Body of pancreas (tissue), 4 donors: ENCODE results near the gene CCDC6. TPM values are rescaled to one million over a fixed set of nuclear protein-coding genes. Genes with fewer than 3 reads are reported as not detected.

ENCODE experiments used
- ATAC-seq: fragments of 150-250 bp; one replicate; pipeline ENCODE4 v1.9.1; 2016
- DNase-seq, 4 donors: peaks; one replicate each; pipeline ENCODE4 v3.0.0-alpha.2; 2019
- H3K27ac ChIP-seq, 4 donors: fragments of 200-600 bp; sonication (generic); 1 replicate in 3 of 4; 2 replicates in 1 of 4; pipeline versions ENCODE4 v1.5.1 to v1.6.1; 2016 to 2019; ENCODE audit warnings: mild to moderate bottlenecking in 1 of 4, mixed read lengths in 1 of 4, moderate library complexity in 1 of 4
- H3K27me3 ChIP-seq, 2 donors: fragments of 200-600 bp; sonication (generic); one replicate each; pipeline ENCODE4 v1.6.0; 2016; ENCODE audit warnings: mild to moderate bottlenecking in 1 of 2
- H3K36me3 ChIP-seq, 2 donors: fragments of 200-600 bp; sonication (generic); replicated peaks in 1 of 2; 2 replicates each; pipeline ENCODE4 v1.5.1; 2016; ENCODE audit warnings: low read depth in 2 of 2; ENCODE audit not compliant: insufficient read depth in 1 of 2
- H3K4me1 ChIP-seq: fragments of 200-600 bp; sonication (generic); one replicate; pipeline ENCODE4 v1.6.0; 2016
- H3K4me3 ChIP-seq, 2 donors: fragments of 200-600 bp; sonication (generic); 1 replicate in 1 of 2; 2 replicates in 1 of 2; pipeline ENCODE4 v1.5.1; 2016 to 2019
- H3K9me3 ChIP-seq, 3 donors: fragments of 200-600 bp; sonication (generic); 1 replicate in 2 of 3; 2 replicates in 1 of 3; pipeline ENCODE4 v1.5.1; 2016
- CTCF ChIP-seq, 7 experiments: fragments of 450-650 bp in 4 of 7; fragments of 200-600 bp in 3 of 7; sonication (generic) in 3 of 7; IDR thresholded peaks; one replicate each; pipeline ENCODE4 v1.5.1; 2016 to 2019; ENCODE audit warnings: antibody characterized with exemption in 7 of 7
- POLR2A ChIP-seq, 3 donors: fragments of 450-650 bp; IDR thresholded peaks; one replicate each; pipeline ENCODE4 v1.6.1; 2016; ENCODE audit warnings: antibody characterized with exemption in 3 of 3, mild to moderate bottlenecking in 2 of 3
- WGBS, 2 donors: methylation state at CpG; one replicate each; pipeline ENCODE4 v1.1.5; 2017; 5-methylcytosine and 5-hydroxymethylcytosine counted together
- intact Hi-C: fragments of 100-400 bp; cut with DNase I; formaldehyde crosslinking; loops from one replicate; pipeline ENCODE4 v1.15.1; 2023
- total RNA-seq, 2 donors: library from RNA; depleted of rRNA; stranded (reverse); fragments of >200 nt; gene quantifications; one replicate each; pipeline ENCODE4 v1.1.0, GENCODE V29; 2016

CCDC6 gene
- total RNA-seq, 2 donors from 2014 or later: 26.7 to 35.8 TPM

- TF ChIP-seq CTCF (IDR thresholded peaks at IDR 0.05): no peak
- no peak for TF ChIP-seq POLR2A (IDR thresholded peaks at IDR 0.05)
- Histone ChIP-seq H3K36me3 (no peaks in the 10 kb centered on the region), H3K27me3 (no peaks in the 10 kb centered on the region), H3K4me3 (no peak overlapping the region), H3K4me1 (peaks cover 14% of the 10 kb centered on the region), H3K9me3 (no peaks in the 10 kb centered on the region), H3K27ac (no peak overlapping the region)
- DNase-seq (no peak), ATAC-seq (no peak)
- WGBS, 2 donors: 79 to 90% methylated on average over 6 of the region's 6 CpGs
- intact Hi-C loops: no loop called here
Measured at GRCh38 chr10:59839576-59839975, 66.8 kb downstream of the CCDC6 start.

GRCh38 chr10:59838085-59838789, 68.1 kb downstream of the CCDC6 start:
- TF ChIP-seq CTCF (IDR thresholded peaks at IDR 0.05) (no peak), POLR2A (IDR thresholded peaks at IDR 0.05) (no peak)
- Histone ChIP-seq H3K27me3 (no peaks in the 10 kb centered on the region), H3K36me3 (no peaks in the 10 kb centered on the region), H3K4me1 (peaks cover 15% of the 10 kb centered on the region), H3K27ac (no peak overlapping the region), H3K9me3 (no peaks in the 10 kb centered on the region), H3K4me3 (no peak overlapping the region)
- intact Hi-C loops: no loop called here
- WGBS, 2 donors: 92 to 100% methylated on average over 2 of the region's 2 CpGs
- ATAC-seq (no peak), DNase-seq (no peak)

GRCh38 chr10:59833810-59834209, 72.5 kb downstream of the CCDC6 start:
- no peaks in the 10 kb centered on the region for H3K9me3 ChIP-seq
- H3K4me1 ChIP-seq: peaks cover 15% of the 10 kb centered on the region
- ATAC-seq (no peak), DNase-seq (no peak)
- WGBS, 2 donors: 55 to 63% methylated on average over 4 of the region's 4 CpGs
- H3K27me3 ChIP-seq: no peaks in the 10 kb centered on the region
- no peak overlapping the region for H3K27ac ChIP-seq
- H3K36me3 ChIP-seq: peaks cover 0 to 4% of the 10 kb centered on the region in 2 donors
- H3K4me3 ChIP-seq: no peak overlapping the region
- intact Hi-C loops: no loop called here
- TF ChIP-seq CTCF (IDR thresholded peaks at IDR 0.05) (no peak), POLR2A (IDR thresholded peaks at IDR 0.05) (no peak)

- DNase-seq (no peak), ATAC-seq (no peak)
- Histone ChIP-seq H3K9me3 (no peaks in the 10 kb centered on the region), H3K36me3 (peaks cover 0 to 4% of the 10 kb centered on the region in 2 donors), H3K4me1 (peaks cover 15% of the 10 kb centered on the region), H3K27ac (no peak overlapping the region), H3K27me3 (no peaks in the 10 kb centered on the region), H3K4me3 (no peak overlapping the region)
- 87 to 94% methylated on average over 2 of the region's 2 CpGs for WGBS, 2 donors
- intact Hi-C loops: no loop called here
- no peak for TF ChIP-seq POLR2A (IDR thresholded peaks at IDR 0.05)
- TF ChIP-seq CTCF (IDR thresholded peaks at IDR 0.05): no peak
Measured at GRCh38 chr10:59832506-59832905, 73.8 kb downstream of the CCDC6 start.
